Measurements from ENCODE around the gene GPRASP3.
A peak's percentile ranks its signal among the peaks of the same experiment; 100 is the strongest.
"Not testable (repeated sequence)": the region's sequence is repeated elsewhere in the genome, so short reads cannot be mapped to it uniquely, and the experiment has no call there.

The GPRASP3 gene
- total RNA-seq, result 0 to 0.13 reads per million in 2 donors

GRCh38 chrX:102720237-102721168 lies at the start of gene GPRASP3:
TSS of gene GPRASP3 (plus strand) at chrX:102720743. CDS start at chrX:102748996, 28,253 bp downstream.
- peak; percentile 29 to 86 (median 56) for DNase-seq

- DNase-seq, result no peak
These were observed 47.7 kb upstream of the GPRASP3 start for GRCh38 chrX:102672856-102673255.

- DNase-seq, result not testable (repeated sequence)
These were observed 43.1 kb upstream of the GPRASP3 start for GRCh38 chrX:102677479-102677878.

- peak in 1 of 5 experiments; percentile 24 for DNase-seq
These were observed 35.6 kb upstream of the GPRASP3 start for GRCh38 chrX:102684772-102685520.

GRCh38 chrX:102694749-102695148 lies 25.8 kb upstream of the GPRASP3 start:
- DNase-seq, result no peak

- no peak for DNase-seq
These were observed 24.2 kb upstream of the GPRASP3 start for GRCh38 chrX:102696306-102696705.

GRCh38 chrX:102697494-102697893 lies 23.0 kb upstream of the GPRASP3 start:
- no peak for DNase-seq

GRCh38 chrX:102708900-102709299 lies 11.6 kb upstream of the GPRASP3 start:
- no peak for DNase-seq

GRCh38 chrX:102711872-102712215 lies 8.7 kb upstream of the GPRASP3 start:
- DNase-seq, result no peak

GRCh38 chrX:102712216-102712966 lies 8.2 kb upstream of the GPRASP3 start, which contains the start of gene GPRASP2:
TSS of gene GPRASP2 (plus strand) at chrX:102712448. CDS start at chrX:102714870, 2,422 bp downstream.
- DNase-seq, result peak in 1 of 5 experiments; percentile 13

- no peak for DNase-seq
These were observed 7.4 kb upstream of the GPRASP3 start for GRCh38 chrX:102712981-102713625.

GRCh38 chrX:102714994-102715393 lies 5.5 kb upstream of the GPRASP3 start:
- no peak for DNase-seq

- no peak for DNase-seq
These were observed 4.6 kb upstream of the GPRASP3 start for GRCh38 chrX:102715967-102716366.

GRCh38 chrX:102721169-102721506 lies 595 bp downstream of the GPRASP3 start:
- not testable (repeated sequence) for DNase-seq

GRCh38 chrX:102723456-102723855 lies 2.9 kb downstream of the GPRASP3 start:
- no peak for DNase-seq

GRCh38 chrX:102727761-102728160 lies 7.2 kb downstream of the GPRASP3 start:
- no peak for DNase-seq

- DNase-seq, result no peak
These were observed 8.1 kb downstream of the GPRASP3 start for GRCh38 chrX:102728646-102729045.

GRCh38 chrX:102739657-102740056 lies 19.1 kb downstream of the GPRASP3 start:
- no peak for DNase-seq

GRCh38 chrX:102744307-102744706 lies 23.8 kb downstream of the GPRASP3 start:
- DNase-seq, result no peak

- DNase-seq, result no peak
These were observed 24.9 kb downstream of the GPRASP3 start for GRCh38 chrX:102745513-102745856.

GRCh38 chrX:102745857-102746584 lies 25.5 kb downstream of the GPRASP3 start:
- no peak for DNase-seq

GRCh38 chrX:102765217-102765616 lies 44.7 kb downstream of the GPRASP3 start:
- no peak for DNase-seq

Data from T-helper 2 cell (primary cell).